ENCODE data around the gene ZNF189.

Gene ZNF189

DNA sequence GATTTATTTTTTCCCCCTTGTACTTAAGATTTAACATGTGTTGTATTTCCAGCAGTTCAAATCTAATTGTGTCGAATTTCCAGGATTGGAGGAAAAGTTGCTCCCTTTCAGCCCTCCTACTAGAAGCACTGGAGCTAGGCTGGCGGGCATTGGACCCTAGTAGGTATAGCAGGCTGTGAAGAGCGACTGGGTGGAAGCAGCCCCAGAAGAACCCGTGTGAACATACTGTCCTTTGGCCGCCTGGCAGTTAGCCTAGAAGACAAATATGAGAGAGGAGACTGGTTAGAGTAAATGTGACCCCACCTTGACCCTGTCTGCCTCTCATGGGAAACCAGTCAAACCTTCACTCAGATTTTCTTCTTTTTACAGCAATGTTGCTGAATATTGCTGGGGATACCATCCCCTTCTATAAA lies 23.0 kb downstream of the ZNF189 start:
- no peak for DNase-seq

DNA sequence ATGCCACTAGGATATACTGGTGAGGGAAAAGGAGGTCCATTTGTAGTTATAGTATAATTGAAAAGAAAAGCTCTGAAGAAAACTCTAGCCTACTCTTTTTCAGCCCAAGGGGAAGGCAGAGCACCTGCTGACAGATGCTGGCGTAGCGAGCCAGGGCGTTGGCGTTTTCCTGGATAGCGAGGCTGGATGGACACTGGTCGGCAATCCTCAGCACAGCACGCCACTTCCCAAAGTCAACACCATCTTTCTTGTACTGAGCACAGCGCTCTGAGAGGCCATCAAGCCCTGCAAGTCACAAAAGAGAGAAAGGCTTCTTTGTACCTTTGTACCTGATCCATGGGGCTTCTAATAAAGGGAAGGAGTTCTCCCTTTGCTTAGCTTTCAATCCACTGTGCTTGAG lies 28.7 kb downstream of the ZNF189 start:
- DNase-seq = no peak

DNA sequence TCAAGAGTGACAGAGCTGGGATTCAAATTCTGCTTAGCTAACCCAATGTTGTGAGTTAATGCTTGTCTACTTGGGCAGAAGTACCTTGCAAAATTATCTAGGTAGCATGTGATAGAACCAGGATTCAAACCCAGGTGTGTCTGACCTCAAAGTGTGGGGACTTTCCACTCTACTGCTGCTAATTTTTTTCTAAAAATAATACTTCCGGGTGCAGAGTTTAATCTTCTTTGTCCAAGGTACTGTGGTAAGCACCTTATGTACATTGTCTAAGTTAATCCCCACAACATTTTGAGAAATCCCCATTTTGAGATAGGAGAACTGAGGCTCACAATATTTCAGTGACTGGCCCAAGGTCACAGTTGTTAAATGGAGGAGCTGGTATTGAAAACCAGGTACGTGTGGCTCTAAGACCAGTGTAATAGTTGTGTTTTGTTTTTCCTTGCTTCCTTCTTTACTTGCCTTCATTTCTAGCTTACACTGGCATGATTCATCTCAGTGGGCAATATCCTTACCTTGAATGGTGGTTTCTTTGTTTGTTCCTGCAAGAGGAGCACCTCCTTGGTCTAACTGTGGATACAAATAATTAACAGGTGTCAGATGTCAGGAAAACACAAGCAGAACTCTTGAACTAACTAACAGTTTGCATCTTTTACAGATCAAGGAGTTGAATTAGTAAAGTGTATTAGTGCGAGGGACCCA lies 29.5 kb downstream of the ZNF189 start:
- DNase-seq = no peak

DNA sequence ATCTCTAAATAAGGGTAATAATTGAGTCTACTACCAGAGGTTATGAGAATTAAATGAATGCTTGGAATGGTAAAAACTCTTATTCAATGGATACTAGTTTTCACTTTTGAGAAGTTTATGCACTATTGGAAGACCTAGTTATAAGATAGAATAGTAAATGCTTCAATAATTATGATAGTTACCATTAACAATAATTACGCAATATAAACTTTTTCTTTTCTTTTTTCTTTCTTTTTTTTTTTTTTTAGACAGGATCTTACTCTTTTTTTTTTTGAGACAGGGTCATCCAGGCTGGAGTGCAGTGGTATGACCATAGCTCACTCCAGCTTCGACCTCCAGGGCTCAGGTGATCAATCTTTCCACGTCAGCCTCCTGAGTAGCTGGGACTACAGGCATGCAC lies 30.3 kb downstream of the ZNF189 start:
- DNase-seq = no peak

DNA sequence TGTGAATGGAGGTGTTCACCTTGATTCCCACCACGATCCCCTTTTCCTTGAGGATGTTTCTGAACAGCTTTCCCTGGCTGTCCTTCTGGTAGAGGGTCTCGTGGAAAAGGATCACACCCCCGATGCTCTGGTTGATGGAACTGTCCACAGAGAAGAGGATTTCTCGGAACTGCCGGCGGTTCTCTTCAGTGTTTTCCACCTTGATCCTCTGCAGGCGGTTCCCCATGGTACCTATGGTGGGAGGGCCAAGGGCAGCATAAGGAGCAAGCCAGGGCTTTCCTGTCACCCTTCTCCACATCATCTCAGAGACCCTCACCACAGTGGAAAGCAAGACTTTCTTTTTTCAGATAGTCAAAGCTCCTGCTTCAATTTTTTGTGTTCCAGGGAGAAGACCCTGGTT lies 31.1 kb downstream of the ZNF189 start:
- no peak for DNase-seq

DNA sequence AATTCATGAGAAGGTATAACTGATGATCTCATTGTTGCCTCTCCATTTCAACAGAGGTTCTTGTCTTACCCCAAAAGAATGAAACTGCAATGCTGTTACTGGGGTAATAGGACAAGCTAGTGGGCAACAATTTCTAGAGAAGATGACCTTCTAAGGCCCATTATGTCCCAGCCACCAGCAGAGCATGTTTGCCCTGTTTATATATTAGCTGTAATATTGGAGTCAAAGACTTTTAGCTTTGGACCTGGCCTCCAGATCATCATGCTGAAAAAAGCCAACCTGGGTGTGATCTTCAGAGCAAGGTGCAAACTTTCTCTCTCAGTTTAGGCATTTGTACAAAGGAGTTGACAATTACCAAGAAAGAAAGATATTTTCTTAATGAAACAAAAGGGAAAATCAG lies 33.5 kb downstream of the ZNF189 start:
- no peak for DNase-seq

DNA sequence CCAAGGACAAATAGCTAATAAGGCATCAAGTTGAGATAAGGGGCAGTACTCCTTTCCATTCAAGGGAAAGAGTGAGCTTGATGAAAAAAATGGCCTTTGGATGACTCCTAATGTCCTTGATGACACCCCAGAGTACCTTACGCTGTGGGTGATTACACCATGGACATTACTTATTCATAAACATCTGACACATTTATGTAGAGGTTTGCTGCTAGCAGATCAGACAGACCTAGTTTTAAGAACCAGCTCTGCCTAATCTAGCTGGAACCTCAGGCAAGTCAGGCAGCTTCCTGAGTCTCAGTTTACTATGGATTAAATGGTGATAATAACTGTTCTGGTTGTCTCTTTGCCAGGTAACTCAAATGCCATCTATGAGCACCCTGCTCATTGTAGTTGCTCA lies 34.1 kb downstream of the ZNF189 start:
- DNase-seq = no peak

DNA sequence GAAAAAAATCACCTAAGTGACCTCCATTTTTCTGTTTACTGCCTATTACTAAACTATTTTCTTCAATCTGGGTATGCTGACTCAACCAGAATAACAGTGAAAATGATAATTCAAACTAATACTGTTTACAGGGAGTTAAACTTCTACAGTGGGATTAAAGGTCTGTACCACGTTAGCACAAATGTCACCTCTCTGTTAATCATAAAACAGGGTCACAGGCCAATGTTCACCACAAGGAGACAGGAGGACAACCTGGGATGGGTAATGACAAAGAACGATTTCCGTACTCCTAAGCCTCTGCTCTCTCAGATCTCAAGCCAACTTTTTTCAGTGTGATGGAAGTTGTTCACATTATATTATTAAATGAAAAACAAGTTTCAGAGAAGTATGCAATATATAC lies 34.6 kb downstream of the ZNF189 start:
- DNase-seq = no peak

DNA sequence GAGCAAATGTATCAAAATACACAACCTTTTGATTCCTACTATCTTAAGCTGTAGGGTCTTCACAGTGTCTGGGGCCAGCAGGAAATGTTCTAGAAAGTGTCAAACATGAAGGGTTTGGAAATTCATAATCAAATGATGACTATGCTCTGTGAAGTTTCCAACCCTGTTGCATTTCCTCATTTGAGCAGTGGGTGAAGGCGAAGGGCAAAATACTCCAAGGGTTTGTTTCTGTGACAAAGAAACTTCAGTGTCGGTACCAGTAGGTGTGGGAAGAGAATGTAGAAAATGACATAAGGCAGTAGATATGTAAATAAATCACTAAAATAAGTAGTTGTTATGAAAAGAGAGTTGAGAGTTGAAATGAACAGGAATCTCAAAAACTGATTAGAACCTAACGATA lies 36.3 kb downstream of the ZNF189 start:
- DNase-seq = no peak

DNA sequence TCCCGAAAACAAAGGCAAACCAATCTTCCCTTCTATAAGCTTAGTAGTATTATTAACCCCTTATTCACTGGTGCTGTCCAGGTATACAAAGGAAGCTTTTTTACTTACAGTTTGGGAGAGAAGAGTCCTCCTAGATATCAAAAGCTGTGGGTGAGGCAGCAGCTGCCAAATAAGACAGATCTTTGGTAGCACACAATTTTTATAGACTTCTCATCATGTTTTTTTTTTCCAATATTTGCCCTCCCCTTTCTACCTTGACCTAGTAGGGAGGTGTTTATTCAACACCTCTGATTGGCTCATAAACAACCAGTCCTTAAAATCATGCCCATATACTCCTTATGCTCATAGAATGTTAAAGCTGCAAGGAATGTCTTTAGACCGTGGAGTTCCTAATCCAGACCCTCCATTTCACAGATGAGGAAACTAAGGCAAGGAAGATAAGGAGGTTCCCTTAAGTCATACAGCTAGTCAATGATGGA lies 37.0 kb downstream of the ZNF189 start, which contains the start of gene ALDOB:
Gene ALDOB, minus strand, starts transcription at position 174 of the 479 bp plus-strand sequence. CDS start 4,887 bp downstream, outside the sequence.
- no peak for DNase-seq

DNA sequence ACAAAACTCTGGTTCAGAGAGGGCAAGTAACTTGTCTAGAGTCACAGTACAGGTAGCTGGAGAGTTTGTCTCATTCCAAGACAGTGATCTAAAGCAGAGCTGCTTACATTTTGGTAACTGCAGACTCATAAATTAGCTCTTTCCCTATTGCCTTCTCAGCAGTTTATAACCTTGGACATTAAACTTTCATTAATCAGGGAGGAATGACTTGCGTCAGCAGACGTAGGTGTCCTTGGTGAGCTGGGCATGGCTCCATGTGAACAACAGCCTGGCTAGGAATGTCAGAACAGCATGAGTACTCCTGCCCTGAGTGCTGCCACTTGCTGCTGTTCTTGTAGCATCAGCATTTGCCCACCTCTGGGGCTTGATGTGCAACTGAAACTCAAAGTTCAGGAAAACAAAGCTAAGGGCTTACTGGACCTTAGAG lies 39.2 kb downstream of the ZNF189 start:
- DNase-seq = no peak

DNA sequence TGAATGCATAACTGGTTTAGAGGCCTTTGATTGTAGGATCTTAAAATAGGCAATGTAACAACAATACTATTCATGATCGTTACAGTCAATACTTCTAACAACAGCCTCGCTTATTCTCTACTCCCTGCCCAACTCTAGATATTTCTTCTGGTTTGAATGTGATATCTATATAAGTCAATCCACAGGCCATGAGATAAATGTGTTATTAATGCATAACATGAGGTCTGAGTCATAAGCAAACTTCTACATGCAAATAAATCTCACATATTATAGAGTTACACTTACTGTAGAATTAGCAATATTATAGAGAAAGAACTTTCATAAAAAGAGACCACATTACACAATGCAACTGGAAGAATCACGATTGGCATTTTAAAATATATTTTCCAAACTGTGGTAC lies 39.9 kb downstream of the ZNF189 start:
- DNase-seq = no peak

DNA sequence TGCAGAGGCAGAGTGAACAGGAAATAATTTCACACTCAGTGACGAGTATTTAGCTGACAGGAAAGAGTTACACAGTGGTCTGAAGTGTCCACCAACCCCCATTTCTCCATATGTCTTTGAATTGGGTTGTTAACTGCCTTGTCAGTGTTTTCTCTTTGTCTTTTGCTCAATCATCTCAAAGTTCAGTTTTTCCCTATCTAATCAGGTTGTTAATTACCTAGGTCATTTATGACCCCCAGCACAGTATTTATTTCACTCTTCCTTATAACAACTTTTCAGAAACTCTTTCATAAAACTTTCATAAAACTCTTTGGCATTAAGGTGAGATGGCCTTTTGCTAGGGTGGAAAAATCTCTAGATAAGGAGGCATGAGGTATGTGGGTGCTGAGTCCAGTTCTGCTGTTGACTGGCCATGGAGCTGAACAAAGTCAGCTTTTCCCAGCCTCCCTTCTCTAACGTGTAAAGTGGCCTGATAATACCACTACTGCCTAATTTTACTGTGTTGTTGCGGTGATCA lies 42.1 kb downstream of the ZNF189 start:
- DNase-seq = no peak

DNA sequence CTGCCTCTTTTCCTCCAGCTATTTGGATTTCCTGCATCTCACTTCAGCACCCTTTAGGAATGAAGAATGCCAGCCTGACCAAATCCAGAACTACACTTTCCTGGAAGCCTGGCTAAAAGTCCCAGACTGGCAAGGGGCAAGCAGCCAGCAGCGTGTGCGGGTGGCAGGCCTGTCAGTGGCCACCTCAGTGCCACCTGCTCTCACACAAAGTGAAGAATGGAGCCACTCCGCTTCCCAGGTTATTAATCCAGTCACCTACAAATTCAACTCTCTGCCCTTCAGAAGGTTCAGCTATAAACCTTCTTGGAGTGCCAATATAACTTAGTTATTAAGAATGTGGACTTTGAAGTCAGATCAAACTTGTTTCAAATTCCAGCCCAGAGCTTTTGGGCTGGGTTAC lies 43.7 kb downstream of the ZNF189 start:
- no peak for DNase-seq

DNA sequence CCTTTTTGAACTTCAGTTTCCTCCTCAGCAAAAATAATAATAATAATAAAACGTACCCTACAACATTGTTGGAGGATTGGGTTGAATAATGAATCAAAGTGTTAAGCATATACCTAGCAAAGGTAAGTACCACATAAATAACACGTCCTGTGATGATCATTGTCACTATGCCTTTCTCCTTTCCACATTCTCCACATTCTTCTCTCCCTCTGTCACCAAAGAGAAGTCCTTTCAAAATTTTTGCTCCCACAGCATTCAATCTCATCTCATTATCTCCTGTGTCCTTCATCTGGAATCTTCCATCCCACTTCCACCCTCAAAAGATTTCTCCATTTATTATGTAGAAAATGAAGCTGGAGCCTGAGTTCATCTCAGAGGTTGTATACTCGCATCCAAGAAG lies 44.1 kb downstream of the ZNF189 start:
- DNase-seq = no peak

DNA sequence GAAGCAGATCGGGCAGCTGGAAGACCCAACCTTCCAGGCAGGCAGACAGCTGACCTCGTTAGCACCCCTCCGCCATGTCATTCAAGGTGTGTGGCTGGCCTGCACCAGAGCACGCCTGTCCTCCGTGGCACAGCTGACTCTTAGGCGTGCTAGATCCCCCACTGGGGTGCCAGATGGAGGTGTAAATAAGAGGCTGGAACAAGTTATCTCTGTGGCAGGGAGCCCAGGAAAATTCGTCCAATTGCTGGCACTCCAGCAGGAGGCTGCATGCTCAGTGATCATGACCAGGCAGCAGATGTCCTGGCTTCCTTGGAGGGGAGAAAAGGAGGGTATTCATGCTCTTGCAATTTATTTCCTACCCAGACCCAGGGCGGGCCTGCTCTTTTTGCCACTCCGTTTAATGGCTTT lies 44.7 kb downstream of the ZNF189 start:
- no peak for DNase-seq

DNA sequence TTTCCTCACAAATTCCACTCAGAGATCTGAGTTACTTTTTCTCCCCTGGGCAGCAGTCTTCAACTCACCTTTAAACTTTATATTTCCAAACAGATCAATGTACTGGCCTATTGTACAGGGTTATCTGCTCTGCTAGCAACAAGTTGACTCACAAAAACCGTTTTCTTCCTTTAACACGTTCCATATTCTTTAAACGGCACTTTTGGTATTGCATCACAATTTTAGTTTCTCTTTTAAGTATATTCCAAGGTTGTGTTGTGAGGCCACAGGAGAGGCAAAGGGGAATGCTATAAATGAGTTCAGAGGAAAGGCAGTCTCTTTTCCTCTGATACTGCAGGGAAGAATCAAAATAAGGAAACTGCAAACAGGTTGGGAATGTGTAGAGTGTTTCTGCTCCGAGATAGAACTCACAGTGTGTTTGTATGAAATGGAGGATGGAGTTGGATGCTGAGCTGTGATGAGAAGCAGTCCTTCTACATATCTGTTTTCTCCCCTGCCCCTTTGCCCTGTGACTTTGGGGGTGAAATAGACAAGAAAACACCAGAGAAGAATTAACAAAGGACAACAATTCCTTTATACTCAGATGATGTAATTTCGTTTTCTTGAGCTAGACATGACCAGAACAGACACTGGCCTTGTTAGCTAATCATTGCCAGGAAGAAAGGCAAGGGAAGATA lies 46.8 kb downstream of the ZNF189 start:
- no peak for DNase-seq

DNA sequence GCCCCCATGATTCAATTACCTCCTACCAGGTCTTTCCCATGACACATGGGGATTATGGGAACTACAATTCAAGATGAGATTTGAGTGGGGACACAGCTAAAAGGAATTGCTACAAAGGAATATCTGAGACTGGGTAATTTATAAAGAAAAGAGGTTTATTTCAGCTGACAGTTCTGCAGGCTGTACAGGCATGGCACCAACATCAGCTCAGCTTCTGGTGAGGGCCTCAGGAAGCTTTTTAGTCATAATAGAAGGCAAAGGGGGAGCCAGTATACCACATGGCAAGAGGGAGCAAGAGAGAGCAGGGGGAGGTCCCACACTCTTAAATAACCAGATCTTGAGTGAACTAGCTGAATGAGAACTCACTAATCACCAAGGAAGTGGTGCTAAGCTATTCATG lies 48.1 kb downstream of the ZNF189 start:
- DNase-seq = no peak

DNA sequence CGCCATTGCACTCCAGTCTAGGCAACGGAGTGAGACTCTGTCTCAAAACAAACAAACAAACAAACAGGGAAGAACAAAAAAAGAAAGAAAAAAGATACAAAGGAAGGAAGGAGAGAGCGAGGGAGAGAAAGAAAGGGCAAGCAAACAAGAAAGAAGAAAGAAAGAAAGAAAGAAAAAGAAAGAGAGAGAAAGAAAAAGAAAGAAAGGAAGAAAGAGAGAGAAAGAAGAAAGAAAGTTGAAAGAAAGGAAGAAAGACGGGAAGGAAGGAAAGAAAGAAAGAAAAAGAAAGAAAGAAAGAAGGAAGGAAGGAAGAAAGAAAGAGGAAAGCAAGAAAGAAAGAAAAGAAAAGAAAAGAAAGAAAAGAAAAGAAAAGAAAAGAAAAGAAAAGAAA lies 50.0 kb downstream of the ZNF189 start:
- no peak for DNase-seq

DNA sequence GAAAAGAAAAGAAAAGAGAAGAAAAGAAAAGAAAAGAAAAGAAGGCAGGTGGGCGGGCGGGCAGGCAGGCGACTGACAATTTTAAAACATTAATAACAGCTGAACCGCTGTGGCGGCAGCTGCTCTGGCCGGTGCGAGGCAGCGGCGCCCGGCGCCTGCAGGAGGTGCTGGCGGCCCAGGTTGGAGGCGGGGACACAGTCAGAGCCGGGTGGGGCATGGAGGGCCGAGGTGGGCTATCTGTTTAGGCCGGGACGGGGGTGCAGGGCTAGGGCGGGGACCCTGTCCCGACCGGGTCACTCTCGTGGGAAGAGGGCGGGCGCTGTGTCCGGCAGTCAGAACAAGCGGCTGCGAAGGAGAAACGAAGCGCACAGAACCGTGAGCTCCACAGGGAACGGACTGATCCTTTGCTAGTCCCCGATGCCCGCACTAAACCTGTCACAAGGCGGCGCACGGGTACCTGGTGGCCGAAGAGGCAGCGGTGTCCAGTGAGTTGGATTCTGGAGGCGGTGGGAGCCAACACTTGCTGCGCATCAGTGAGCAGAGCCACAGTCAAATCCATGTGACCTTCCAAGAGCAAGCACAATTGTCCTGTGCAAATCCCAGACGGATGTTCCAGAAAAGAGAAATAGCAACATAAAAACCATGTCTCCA lies 50.5 kb downstream of the ZNF189 start:
- DNase-seq = peak; percentile 30

DNA sequence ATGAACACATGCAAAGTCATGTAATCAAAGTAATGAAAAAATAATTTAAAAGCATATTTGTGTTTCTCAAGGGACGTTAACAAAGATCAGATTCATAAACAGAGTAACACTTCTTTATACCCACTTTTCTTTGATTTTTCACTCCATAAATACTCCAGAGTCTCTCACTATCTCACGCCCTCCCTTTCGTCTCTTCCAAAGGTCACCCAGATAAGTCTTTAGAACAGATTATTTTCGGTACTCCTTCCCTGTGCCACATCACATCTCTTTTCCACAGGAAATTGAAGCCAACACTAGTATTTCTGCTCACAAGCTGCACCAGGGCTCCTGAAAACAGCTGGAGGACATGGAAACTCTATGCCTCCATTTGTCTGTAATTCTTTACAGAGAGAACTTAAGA lies 52.3 kb downstream of the ZNF189 start:
- DNase-seq = no peak

DNA sequence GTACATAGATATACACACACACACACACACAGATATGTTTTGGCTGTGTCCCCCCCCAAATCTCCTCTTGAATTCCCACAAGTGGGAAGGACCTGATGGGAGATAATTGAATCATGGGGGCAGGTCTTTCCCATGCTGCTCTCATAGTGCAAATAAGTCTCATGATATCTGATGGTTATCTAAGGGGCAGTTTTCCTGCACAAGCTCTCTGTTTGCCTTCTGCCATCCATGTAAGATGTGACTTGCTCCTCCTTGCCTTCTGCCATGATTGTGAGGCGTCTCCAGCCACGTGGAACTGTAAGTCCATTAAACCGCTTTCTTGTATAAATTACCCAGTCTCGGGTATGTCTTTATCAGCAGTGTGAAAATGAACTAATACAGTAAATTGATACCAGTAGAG lies 52.8 kb downstream of the ZNF189 start:
- DNase-seq = no peak

DNA sequence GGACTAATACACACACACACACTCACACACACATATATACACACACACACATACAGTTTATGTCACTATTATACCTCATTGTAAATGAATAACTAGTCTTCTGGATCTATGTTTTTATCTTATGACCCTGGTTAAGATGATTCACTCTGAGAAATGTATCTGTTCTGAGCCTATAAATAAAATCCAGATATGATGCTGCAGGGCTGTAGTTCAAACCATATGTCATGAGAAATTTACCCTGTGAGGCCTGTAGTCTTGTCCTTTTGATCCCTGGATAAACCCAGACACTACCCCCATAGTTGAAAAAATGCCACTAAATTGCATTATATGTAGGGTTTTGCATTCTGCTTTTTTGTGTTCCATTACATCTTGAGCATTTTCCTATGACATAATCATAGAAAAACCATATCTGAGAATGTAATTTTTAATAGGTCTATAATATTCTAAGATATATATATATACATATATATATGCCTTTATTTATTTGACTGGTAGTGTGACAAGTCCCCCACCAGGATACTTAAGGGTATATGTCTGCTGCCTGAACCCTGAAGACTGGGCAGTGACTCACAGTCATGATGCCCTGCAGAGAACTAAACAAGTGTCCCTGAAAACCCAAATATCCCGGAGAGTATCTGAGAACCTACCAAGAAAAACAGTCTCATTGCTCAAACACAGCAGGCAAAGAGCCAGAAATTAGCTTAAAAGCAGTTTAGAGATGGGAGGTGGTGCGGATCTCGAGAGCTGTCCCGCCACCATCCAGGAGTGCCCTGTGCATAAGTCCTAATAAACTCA lies 55.3 kb downstream of the ZNF189 start:
- no peak for DNase-seq
